ENCODE measurements around the gene FOXC2.

The FOXC2 gene

DNA sequence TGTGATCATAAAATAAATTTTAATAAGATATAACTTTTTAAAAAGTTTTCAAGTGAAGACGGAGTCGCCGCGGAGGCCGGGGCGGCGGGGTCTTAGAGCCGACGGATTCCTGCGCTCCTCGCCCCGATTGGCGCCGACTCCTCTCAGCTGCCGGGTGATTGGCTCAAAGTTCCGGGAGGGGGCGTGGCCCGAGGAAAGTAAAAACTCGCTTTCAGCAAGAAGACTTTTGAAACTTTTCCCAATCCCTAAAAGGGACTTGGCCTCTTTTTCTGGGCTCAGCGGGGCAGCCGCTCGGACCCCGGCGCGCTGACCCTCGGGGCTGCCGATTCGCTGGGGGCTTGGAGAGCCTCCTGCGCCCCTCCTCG, at the start of gene FOXC2:
Gene FOXC2 (plus strand): TSS at position 229 of the 365 bp plus-strand sequence. CDS start 507 bp downstream, outside the sequence.
- peak; percentile 63 to 71 for DNase-seq

DNA sequence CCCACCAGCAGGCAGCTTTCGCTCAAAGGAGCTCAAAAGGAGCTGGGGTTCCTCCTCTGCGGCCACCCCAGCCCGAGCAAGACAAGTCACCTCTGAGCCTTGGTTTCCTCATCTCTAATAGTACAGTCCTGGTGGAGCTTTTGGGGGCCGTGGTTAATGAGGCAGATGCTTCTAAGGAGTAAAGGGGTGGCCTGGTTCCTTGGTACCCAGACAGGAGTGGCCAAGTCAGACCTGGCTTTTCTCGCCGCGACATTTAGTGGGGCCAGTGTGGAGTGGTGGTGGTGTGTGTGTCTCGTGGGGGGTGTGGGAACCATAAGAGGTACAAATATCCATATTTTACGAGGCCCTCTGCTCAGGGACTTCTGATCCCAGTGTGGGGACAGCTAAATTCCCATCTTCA, 49.6 kb upstream of the FOXC2 start:
- no peak for DNase-seq

DNA sequence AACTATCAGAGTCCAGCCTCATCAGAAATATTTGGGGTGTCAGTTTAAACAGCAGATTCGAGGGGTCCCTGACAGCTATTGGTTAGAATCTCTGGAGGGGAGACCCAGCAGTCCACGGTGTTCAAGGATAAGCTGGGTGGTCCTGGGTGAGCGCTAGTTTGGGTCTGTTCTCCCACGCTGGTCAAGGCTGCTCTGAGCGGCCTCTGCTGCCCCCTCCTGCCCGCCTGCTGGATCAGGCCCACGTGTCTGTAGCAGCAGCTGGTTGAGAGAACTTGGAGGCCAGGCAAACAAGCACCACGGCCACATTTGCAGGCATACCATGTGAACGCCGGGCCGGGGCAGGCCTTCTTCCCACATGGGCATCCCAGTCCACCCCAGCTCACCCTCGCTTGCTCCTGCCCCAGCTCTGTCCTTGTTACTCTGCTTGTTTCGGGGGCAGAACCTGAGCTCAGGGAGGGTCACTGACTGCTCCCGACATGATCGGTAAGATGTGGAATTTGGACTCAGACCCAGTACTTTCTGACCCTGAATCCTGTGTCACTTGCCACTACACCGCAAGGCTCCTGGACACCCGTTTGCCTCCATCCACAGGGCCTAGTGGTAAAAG, 48.9 kb upstream of the FOXC2 start:
- no peak for DNase-seq

DNA sequence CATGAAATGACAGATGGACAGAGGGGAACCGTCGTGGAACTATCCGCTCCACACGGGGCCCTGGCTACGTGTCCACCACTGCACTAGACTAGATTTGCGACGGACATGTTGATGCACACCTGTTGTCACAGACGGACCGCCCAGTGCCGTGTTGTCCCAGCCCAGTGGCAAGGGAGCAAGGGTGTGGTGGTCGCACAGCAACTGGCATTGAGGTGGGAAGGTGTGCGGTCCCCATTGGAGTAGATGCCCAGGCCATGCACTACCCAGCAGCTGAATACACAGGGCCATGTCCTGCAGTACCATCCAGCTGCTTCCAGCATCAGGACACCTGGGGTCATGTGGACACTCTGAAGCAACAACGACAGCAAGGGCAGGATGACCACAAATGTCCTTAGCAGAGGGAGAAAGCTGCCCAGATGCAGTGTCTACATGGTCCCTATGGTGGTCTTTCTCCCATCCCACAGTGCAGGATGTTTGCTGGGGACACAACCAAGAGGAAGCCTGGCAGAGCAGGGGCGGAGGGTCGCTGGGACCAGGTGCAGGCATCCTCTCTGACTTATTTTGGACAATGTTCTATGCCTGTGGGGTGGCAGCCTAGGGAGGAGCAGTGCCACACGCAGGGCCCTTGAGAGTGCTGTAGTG, 47.5 kb upstream of the FOXC2 start:
- DNase-seq, result no peak

DNA sequence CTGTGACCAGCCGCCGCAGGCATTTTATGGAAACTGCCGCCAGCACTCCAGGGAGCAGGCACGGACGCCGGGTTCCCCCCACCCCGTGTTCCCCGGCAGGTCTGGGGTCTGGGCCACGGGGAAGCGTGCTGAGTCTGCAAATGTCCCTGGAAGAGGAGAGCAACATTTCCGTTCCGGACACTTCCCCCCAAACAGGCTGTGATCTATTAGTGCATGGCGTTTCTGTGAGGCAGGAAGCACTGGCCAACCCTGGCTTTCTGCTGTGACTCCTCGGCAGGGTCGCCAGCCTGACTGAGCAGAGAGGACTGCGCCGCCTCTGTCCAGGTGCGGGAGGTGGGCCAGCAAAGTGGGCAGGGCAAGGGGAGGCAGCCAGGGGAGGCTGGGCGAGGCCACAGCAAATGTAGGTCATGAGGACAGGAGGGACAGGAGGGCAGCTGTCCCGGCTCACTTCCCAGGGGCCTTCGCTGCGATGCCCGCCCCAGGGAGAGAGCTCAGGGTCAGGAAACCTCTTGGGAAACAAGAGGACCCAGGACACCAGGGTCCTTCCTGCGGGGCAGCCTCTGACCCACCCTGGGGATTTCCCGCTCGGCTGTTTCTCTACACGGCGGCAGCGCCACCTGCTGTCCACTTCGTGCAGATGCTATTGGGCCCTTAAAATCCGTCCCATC, 46.8 kb upstream of the FOXC2 start:
- DNase-seq, result peak in 1 of 2 experiments; percentile 71

DNA sequence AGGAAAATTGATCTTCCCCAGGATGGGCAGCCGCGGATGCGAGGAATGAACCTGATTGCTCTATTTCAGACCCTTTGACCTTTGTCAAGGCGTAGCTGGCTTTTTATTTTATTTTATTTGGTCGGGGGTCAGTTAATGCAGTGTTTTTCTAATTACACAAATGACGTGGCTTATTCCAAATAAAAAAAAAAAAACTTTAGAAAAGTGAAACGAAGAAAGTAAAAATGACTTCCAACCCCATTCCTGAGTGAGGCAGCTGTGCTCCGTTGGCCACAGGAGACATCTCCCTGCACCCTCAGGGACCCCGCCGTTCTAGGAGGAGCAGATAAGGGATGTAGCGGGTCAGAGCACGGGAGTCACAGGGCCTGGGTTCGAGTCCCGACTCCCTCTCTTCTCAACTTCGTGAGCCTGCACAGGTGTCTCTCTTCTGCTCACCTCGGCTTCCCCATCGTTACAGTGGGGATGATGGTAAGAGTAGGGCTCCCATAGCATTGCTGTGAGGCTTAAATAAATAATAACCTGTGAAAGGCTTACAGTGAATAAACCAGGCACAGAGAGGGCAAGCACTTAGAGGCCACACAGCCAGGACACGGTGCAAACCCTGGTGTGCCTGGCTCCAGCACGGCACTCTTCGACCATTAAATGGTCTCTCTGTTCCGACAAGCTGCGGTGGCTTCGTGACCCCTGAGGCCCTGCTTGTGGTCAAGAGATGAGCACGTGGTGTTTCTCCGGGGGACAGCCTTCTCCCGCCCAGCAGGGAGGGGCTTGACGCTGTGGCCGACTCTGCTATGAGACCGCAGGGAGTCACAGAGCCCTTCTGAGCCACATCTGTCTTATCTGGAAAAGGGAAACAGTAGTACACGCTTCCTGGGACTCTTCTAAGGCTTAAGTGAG, 46.1 kb upstream of the FOXC2 start:
- no peak for DNase-seq

DNA sequence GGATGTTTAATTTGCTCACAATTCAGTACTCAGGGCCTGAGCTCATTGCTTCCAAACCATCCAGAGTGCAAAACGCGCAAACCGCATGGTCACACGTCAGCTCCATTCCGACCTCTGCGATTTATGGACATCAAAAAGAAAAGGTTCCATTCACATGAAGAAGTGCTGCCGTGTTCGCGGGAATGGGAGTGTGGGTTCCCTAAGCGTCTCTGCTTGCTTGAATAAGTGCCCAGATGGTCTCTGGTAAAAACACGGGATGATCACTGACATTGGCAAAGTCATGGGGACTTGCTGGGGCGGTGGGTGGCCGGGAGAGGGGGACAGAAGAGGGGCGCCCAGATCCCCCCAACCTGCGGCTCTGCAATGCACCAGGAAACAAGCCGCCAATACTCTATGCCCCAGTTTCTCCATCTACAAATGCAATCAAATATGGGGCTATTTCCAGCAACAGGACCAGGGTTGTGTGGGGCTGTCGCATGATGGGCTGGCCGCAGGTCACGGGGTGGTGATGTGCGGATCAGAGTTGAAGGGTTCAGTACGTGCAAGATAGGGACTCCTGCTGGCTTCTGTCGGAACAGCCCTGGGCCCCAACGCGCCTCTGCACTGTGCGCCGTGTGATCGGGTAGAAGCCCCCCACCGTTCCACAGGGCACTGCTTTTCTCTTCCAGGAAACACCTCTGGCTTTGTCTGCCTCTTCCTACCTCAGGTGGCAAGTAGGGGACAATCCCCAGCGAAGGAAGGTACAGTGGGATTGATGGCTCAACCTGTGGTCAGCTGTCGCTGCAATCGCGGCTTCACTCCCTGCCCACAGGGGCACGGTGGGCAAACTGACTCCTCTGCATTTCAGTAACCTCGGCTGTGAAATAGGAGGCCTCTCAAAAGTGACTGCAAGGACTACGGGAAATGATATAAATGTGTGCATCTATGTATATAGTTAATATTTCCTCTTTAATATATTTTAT, 45.1 kb upstream of the FOXC2 start:
- no peak for DNase-seq

DNA sequence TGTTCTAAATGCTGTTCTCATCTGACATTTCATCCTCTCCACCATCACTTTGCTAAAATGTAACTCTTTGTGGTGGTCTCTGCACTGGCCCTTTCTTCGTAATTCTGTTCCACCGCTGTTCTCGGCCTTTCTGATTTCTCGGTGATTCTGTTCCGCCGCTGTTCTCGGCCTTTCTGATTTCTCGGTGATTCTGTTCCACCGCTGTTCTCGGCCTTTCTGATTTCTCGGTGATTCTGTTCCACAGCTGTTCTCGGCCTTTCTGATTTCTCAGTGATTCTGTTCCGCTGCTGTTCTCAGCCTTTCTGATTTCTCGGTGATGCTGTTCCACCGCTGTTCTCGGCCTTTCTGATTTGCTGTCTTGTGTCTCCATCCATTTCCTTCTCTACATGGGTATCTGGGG, 44.0 kb upstream of the FOXC2 start:
- no peak for DNase-seq

DNA sequence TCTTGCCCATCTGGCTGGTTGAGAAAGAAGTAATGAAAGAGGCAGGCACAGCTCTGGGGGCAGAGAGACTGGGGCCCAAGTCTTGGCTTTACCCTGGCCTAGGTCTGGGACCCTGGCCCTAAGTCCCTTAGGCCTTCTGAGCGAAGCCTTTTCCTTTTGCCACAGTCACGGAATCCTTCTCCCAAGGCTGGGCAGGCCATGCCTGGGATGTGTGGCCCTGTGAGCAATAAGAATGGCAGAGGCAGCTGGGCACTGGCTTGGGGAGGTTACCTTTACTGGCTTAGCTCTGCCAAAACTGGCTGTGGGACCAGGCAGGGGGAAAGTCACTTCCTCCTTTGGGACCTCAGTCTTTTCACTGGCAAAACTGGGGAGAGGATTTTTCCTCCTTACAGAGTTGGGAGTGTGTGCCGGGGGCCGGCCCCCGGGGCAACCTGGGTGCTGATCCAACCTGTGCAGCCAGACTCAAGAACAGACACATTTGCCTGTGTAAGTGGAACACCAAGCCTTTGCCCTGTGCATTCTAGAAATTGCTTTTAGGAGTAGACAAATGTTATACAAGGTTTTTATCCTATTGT, 43.4 kb upstream of the FOXC2 start:
- DNase-seq, result no peak

DNA sequence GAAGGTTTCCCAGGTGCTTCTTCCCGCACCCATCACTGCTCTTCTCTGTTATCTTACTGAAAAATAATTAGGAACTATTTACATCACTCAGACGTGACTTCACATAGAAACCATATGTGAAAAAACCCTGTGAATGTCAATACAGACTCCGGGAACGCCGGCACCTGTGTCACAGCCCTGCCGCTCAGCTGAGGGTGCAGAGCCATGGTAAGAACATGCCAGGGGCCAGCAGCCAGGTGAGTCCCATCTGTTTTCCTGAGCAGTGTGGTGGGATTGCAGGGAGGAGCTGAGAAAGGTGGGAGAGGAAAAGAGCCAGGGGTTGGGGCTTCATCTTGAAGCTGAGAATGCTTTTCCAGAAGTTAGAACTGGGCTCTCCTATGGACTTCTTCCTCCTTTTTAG, 42.6 kb upstream of the FOXC2 start:
- DNase-seq, result no peak

DNA sequence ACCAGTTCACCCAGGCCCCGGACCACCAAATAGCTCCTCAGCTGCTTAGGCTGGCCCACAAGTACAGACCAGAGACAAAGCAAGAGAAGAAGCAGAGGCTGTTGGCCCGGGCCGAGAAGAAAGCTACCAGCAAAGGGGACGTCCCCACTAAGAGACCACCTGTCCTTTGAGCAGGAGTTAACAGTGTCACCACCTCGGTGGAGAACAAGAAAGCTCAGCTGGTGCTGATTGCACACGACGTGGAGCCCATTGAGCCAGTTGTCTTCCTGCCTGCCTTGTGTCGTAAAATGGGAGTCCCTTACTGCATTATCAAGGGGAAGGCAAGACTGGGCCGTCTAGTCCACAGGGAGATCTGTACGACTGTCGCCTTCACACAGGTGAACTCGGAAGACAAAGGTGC, 40.9 kb upstream of the FOXC2 start:
- DNase-seq, result no peak

DNA sequence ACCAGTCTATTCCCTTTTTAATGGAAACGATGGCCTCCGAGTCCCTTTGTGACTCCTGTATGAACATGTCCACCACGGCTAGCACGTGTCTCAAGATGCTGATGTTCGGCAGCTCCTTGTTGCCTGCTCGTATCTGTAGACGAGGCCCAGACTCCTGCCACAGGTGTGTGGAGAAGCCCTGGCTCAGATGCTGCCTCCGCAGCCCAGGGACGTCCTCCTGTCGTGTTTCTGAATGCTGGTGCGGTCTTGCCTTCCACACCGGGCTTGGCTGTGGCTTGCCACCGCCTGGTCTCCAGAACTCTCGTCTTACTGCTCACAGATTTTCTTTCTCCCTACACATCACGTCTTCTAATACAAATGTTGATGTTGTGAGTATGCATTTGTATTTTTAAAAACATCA, 39.3 kb upstream of the FOXC2 start:
- DNase-seq, result no peak

DNA sequence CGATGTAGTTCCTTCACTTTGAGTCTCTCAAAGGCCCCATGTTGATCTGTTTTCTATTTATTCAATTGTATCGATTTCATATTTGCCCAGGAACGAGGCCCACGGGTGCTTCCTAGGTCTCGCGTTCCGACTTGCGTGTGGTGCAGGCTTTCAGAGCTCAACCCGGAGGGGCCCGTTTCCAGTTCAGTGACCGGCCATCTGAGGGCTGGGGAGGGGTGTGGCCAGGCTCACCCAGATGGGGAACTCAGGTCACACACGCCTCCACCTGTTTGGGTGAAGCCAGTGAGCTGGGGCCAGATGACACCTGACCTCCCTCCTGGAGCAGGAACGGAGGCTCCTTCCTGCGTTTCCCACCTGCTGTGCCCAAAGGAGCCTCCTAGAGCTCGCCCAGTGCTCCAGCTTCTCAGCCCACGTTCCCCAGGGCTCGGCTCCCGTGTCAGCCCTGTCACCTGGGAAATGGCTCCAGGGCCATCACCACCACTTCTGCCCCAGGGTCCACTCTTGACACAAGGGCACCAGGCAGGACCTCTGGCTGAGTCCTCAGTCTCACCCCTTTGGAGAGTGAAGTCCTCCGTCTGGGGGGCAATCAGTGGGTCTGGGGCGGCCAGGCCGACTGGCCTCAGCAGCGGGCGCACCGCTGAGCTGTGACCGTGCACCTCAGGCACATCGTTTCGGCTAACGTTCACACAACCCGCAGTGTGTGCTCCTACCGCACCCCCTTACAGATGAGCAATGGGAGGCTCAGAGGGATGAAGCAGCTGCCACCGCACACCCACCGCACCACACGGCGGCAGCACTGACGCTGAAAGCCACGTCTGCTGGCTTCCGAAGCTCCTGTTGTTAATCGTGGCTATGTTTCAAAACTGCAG, 38.3 kb upstream of the FOXC2 start:
- no peak for DNase-seq

DNA sequence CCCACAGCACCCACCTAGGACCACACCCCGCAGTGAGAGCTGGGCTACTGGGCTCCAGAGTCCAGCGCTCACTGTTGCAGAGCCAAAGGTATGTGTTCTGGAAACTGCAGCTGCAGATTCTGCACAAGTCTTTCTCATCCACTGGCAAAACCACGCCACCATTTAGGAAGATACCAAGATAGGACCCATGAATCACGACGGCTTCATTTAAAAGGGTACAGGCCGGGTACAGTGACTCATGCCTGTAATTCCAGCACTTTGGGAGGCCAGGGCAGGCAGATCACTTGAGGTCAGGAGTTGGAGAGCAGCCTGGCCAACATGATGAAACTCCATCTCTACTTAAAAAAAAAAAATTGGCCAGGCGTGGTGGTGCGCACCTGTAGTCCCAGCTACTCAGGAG, 37.5 kb upstream of the FOXC2 start:
- no peak for DNase-seq

DNA sequence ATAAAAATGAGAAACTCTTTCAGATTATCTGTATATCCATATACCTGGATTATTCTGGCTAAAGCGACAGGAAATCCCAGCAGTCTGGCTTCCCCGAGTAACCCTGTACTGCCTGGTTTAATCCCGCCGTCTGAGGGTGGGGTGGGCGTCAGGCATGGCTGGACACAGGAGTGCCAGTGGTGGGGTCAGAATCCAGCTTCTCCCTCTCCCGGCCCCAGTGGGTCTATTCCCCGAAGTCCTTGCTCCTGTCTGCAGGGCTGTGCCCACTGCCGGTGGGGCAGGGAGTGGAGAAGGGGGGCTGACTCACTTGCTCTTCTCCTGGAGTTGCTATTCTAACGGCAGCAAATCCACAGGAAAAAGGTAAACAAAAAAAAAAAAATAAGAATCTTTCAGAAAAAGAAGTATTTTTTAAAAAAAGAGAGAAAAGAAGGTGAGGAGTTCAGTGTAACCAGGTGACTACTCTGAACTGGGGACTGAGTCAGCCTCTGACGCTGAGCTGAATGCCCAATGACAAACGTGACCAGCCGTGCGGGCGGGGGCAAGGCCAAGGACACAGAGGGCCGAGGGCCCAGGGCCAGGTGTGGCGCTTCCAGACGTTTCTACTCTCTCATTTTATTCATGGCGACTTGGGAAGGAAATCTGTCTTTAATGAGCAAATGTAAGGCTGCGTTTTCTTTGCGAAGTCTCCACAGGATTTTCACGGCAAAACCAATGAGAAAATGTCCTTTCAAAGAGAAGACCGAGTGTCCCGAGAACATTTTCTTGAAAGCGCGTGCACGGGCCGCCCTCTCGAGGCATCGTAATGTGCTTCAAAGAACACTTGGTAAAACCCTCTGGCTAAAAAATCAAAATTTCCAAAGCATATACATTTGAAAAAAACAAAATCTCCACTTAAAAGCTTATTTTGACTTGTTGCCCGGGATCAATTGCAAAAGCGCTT, 36.1 kb upstream of the FOXC2 start:
- no peak for DNase-seq

DNA sequence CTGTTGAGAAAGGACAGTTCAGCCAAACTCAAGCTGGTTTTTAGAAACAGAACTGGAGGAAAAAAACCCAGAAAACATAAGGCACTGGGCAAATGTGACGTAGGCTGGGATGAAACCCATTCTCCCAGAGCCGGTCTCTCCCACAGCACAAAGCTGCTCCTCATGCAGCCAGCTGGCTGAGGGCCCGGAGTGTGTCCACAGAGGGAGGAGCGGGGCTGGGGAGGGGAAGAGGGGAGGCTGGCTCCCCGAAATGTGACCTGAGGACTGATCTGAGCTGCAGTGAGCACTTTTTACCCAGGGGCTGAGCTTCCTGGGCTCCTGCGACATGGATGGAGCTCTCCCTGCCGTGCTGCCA, 35.5 kb upstream of the FOXC2 start:
- DNase-seq, result no peak

DNA sequence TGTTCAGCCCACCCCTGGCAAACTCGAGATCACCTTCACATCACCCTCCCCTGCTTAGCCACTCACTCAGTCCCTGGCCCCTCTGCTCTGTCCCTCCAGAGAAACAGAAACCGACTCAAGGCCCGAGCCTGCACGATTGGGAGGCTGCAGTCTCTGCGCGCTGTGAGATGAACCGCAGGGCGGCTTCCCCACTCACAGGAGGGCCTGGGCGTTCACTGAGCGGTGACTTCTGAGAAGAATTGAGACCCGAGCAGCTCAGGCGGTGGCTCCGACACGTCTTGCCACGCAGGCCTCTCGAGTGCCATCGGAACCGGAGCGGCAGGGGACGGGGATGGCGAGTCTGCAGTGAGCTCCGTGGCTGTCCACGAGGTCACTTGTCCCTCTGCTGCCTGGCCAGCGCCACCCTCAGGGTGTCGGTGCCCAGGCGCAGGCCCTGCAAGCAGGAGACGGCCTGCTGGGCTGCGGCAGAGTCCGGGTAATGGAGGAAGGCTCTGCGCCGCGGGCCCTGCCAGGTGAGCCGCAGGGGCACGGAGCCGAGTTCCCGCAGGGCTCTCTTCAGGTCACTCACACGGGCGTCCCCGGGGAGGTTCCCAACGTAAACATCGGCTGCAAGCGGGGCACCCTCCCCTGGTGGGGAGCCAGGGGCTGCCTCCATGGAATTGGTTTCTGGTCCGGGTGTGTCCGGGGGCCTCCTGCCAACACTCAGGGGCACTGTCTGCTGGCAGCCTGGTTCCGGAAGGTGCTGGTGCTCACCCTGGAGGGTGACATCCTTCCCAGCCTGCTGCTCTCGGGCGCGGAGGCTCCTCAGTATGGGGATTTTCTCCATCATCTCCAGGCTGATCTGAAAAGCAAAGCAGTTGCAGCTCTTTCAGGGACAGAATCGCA, 34.7 kb upstream of the FOXC2 start:
- DNase-seq, result no peak

DNA sequence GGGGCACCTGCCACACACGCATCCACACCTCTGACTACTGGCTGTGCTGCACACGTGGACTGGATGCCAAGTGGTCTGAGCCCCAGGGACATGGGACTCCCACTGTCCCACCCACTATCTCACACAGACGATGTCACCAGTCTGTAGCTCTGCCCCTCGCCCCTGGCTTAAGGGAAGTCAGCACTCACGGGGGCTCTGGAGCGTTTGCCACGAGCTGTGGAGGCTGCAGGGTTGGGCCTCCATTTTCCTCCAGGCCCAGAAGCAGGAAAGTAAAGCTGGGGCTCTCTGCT, 34.2 kb upstream of the FOXC2 start:
- no peak for DNase-seq

DNA sequence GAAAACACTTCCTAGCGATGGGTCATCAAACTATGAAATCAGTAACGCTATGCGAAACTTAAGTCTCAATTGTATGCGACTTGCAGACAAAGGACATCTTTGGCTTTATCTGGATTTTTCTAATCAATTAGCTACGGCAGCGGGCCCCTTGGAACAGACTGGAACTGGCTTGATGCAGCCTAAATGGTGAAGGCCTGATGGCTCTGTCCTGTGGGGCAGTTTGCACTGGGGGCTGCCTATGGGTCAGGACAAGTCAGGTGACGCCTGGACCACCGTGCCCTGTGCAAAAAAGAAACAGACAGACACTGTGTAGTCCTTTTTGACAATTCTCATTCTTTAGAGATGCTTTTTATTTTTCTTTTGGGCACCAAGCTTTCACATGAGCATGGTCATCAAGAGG, 33.6 kb upstream of the FOXC2 start:
- no peak for DNase-seq

All from activated T-cell treated with anti-CD3 and anti-CD28 coated beads, Interleukin-2, amount 50 U/mL, for 48 hours (primary cell).